GM19240 (cell line): ENCODE measurements around the gene EXOSC5.
"Not testable (repeated sequence)": the region's sequence is repeated elsewhere in the genome, so short reads cannot be mapped to it uniquely, and the experiment has no call there.

ENCODE experiments used
- DNase-seq: peaks from one replicate; pipeline ENCODE4 v3.0.0; 2011; ENCODE audit warnings: low spot score; ENCODE audit not compliant: insufficient read length

The EXOSC5 gene

GRCh38 chr19:41351339-41352245, 45.6 kb downstream of the EXOSC5 start:
- peak; percentile 82 for DNase-seq

GRCh38 chr19:41350735-41351338, 46.3 kb downstream of the EXOSC5 start:
- no peak for DNase-seq

GRCh38 chr19:41346916-41347315, 50.2 kb downstream of the EXOSC5 start:
- DNase-seq: not testable (repeated sequence)

GRCh38 chr19:41344162-41344561, 53.0 kb downstream of the EXOSC5 start:
- no peak for DNase-seq

- no peak for DNase-seq
Observed at GRCh38 chr19:41341669-41342490, 55.3 kb downstream of the EXOSC5 start.

- no peak for DNase-seq
Observed at GRCh38 chr19:41339936-41340335, 57.2 kb downstream of the EXOSC5 start.
